Effector memory CD4-positive, alpha-beta T cell (primary cell): ENCODE measurements around the gene LGI1.

Experiments
- DNase-seq, 3 donors: peaks; one replicate each; pipeline ENCODE4 v3.0.0-alpha.2; 2020
- H3K27ac ChIP-seq: 2 replicates; pipeline ENCODE4 v1.7.0; 2013; ENCODE audit warnings: mild to moderate bottlenecking, low read length, moderate library complexity; ENCODE audit not compliant: insufficient read depth, poor library complexity, severe bottlenecking
- H3K27me3 ChIP-seq: replicated peaks from 2 replicates; pipeline ENCODE4 v1.7.0; 2013; ENCODE audit warnings: mild to moderate bottlenecking, low read length; ENCODE audit not compliant: insufficient read depth, control insufficient read depth, poor library complexity, severe bottlenecking
- H3K36me3 ChIP-seq: 2 replicates; pipeline ENCODE4 v1.7.0; 2013; ENCODE audit warnings: mild to moderate bottlenecking, low read length, moderate library complexity; ENCODE audit not compliant: control insufficient read depth, insufficient read depth
- H3K4me1 ChIP-seq: 2 replicates; pipeline ENCODE4 v1.7.0; 2013; ENCODE audit warnings: low read length, mild to moderate bottlenecking; ENCODE audit not compliant: control insufficient read depth, insufficient read depth, poor library complexity, severe bottlenecking
- H3K4me3 ChIP-seq: 2 replicates; pipeline ENCODE4 v1.7.0; 2013; ENCODE audit warnings: low read length, low read depth, mild to moderate bottlenecking; ENCODE audit not compliant: insufficient read depth, poor library complexity, severe bottlenecking
- H3K9me3 ChIP-seq: 2 replicates; pipeline ENCODE4 v1.7.0; 2013; ENCODE audit warnings: mild to moderate bottlenecking, low read length, moderate library complexity; ENCODE audit not compliant: control insufficient read depth

LGI1 gene

DNA sequence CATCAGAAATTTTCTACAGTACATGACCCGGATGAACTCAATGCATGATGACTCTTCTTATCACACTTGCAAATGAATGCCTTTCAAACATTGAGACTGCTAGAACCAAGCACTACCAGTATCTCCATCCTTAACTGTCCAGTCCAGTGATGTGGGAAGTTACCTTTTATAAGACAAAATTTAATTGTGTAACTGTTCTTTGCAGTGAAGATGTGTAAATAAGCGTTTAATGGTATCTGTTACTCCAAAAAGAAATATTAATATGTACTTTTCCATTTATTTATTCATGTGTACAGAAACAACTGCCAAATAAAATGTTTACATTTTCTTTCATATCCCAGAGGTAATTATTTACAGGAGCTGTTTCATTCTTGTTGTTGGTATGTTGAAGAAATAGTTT is 40.1 kb downstream of the LGI1 start:
- H3K36me3 ChIP-seq: no peaks in the 10 kb centered on the region
- no peaks in the 10 kb centered on the region for H3K9me3 ChIP-seq
- no peak overlapping the region for H3K4me3 ChIP-seq
- H3K4me1 ChIP-seq: no peaks in the 10 kb centered on the region
- H3K27me3 ChIP-seq: no peaks in the 10 kb centered on the region
- DNase-seq: no peak
- H3K27ac ChIP-seq: no peak overlapping the region

DNA sequence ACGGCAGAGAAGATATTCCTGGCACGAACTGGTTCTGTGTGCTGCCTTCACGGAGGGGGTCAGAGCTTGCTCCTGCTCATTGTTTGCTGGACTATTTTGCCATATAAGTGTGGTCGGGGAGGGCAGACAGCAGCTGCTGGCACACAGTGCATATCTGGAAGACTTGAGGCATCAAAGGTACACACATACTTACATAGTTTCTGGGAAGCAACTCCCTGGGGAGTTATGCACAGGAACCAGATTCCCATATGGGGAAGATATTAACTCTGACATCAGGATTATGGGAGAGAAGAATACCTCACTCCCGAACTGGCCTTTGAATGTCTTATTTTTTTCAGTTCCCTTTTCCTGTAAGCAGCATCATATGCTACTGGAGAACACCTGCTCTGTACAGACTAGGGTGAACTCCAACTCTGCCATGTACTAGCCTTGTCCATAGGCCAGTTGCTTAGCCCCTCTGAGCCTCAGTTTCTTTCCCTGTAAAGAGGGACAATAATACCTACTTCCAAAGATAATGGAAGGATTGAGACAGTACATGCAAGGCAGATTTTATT is 41.5 kb downstream of the LGI1 start:
- Histone ChIP-seq H3K9me3 (no peaks in the 10 kb centered on the region), H3K4me3 (no peak overlapping the region), H3K36me3 (no peaks in the 10 kb centered on the region), H3K27ac (no peak overlapping the region), H3K27me3 (no peaks in the 10 kb centered on the region), H3K4me1 (no peaks in the 10 kb centered on the region)
- no peak for DNase-seq

DNA sequence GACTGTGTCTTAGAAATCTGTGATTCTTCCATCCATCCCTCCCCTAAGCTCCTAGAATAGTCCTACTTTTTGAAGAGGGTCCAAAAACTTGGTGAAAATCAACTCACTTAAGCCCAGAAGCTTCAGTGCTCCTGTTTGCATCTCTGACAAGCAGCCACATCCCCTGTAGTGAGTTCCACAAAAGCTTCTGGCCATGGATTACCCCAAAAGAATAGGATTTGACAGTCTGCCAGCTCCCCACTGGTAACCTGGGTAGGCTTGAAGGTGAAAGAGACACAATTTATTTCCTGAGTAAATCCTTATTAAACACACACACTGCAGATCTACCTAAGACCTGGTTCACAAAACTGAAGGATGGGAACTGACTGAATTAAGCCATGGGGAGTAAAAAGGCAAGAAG is 46.5 kb downstream of the LGI1 start:
- Histone ChIP-seq H3K9me3 (no peaks in the 10 kb centered on the region), H3K27ac (no peak overlapping the region), H3K4me3 (no peak overlapping the region), H3K36me3 (no peaks in the 10 kb centered on the region), H3K4me1 (no peaks in the 10 kb centered on the region), H3K27me3 (no peaks in the 10 kb centered on the region)
- no peak for DNase-seq

DNA sequence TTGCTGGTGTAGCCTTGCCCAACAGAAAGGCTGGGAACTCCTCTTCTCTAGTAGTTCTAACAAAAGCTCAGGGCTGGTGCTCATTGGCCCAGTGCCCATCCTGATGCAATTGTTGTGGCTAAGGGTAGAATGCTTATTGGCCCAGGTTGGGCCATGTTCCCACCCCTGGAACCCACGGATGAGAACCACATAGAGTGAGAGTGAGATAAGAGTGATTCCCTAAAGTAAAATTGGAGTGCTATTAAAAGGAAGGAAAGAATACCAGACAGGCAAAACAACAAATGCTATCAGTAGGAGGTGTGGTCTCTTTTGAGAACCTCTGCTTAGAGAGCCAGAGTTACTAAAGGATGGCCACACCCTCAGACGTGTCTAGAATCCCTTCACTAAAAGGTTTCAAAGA is 49.2 kb downstream of the LGI1 start:
- DNase-seq: no peak
- H3K4me1 ChIP-seq: no peaks in the 10 kb centered on the region
- H3K27ac ChIP-seq: no peak overlapping the region
- H3K27me3 ChIP-seq: no peaks in the 10 kb centered on the region
- H3K36me3 ChIP-seq: no peaks in the 10 kb centered on the region
- H3K9me3 ChIP-seq: no peaks in the 10 kb centered on the region
- H3K4me3 ChIP-seq: no peak overlapping the region

DNA sequence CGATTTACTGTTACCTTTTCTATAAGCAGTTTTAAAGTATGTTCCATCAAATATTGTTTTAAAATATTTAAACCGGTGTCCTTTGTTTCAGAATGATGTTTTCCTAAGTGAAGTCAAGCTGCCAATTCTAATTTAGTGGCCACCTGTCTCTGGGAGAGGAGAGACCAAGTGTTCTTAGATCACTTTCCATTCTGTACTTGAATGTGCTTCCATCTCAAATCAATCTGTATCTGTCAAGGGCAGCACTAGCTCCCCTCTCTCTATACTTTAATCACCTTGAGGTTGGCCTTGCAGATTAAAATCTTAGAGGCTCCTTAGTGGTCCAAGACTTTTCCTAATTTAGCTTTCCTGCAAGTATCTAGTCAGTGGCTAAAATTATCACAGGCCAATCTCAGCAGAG is 49.6 kb downstream of the LGI1 start:
- no peaks in the 10 kb centered on the region for H3K36me3 ChIP-seq
- H3K4me3 ChIP-seq: no peak overlapping the region
- no peaks in the 10 kb centered on the region for H3K4me1 ChIP-seq
- no peaks in the 10 kb centered on the region for H3K27me3 ChIP-seq
- no peaks in the 10 kb centered on the region for H3K9me3 ChIP-seq
- DNase-seq: no peak
- H3K27ac ChIP-seq: no peak overlapping the region

DNA sequence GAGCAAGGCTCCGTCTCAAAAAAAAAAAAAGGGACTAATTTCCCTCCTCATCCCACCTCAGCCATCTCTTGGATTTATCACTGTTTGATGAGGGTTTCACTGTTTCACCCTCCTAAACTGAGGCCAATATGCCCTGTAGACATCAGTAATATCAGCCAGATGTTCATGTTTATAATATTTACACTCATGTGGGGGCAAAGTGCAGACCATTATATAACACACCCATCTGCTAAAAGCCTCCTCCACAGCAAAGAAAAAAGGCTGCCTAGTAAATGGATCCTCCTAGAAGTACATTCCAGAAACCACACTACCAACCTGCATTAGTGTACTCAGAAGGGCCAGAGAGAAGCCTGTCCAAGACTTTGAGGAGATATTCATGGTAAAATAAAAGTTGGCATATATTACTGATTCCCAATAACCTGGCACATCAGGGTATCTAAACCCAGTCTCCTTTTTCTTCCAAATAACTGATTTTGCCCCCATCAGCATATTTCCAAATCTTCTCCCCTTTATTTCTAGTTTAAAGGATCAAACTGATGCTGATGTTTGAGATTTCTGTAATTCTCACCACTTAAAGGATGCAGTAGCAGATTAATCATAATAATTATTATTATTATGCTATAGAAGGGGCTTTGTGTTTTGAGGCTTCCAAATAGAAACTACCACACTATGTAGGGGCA is 55.1 kb downstream of the LGI1 start:
- no peak overlapping the region for H3K27ac ChIP-seq
- no peaks in the 10 kb centered on the region for H3K27me3 ChIP-seq
- H3K36me3 ChIP-seq: no peaks in the 10 kb centered on the region
- no peak for DNase-seq
- no peaks in the 10 kb centered on the region for H3K4me1 ChIP-seq
- no peaks in the 10 kb centered on the region for H3K9me3 ChIP-seq
- H3K4me3 ChIP-seq: no peak overlapping the region

DNA sequence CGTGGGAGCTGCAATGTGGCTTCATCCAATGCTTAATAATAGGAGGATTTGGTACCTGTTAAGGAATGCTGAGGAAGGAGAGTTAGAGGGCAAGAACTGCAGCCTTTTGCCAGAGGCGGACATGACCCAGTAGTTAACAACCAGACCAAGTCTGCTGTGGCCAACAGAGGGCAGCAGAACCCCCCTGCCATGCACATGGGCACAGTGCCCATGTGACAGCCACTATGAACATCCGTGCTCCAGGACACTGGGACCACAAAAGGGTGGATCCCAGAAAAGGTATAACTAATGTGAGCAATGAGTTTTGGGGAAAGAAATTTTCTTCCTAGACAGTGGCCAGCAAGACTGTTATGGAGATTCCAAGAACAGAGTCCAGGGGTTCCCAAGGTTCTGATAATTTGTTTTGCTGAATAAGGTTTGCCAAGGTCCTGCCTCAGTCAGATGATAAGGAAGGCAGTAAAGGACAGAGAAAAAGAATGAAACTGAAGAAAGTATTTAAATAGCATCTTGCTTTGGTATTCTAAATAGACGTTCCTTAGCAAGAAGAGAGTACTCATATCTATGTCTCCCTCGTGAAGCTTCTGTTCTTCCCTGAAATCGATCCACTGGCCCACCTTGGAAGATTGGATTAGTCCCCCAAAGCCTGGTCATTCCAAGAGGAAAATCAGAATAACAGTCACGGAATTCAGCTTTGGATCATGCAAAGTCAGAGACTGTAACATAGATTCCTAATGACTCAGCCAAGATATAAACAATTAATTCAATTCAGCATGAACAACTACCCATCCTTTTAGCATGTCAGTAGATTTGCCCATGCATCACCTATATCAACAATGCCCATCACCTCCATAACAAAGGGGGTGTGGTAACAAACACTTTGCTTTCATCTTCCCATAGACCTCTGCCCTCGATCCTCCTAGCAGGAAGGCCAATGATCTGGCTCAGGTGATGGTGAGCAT is 56.0 kb downstream of the LGI1 start:
- no peaks in the 10 kb centered on the region for H3K36me3 ChIP-seq
- H3K4me1 ChIP-seq: no peaks in the 10 kb centered on the region
- H3K27me3 ChIP-seq: no peaks in the 10 kb centered on the region
- no peak overlapping the region for H3K27ac ChIP-seq
- no peak overlapping the region for H3K4me3 ChIP-seq
- DNase-seq: peak in 2 of 3 donors; percentile 2 to 5
- H3K9me3 ChIP-seq: no peaks in the 10 kb centered on the region

DNA sequence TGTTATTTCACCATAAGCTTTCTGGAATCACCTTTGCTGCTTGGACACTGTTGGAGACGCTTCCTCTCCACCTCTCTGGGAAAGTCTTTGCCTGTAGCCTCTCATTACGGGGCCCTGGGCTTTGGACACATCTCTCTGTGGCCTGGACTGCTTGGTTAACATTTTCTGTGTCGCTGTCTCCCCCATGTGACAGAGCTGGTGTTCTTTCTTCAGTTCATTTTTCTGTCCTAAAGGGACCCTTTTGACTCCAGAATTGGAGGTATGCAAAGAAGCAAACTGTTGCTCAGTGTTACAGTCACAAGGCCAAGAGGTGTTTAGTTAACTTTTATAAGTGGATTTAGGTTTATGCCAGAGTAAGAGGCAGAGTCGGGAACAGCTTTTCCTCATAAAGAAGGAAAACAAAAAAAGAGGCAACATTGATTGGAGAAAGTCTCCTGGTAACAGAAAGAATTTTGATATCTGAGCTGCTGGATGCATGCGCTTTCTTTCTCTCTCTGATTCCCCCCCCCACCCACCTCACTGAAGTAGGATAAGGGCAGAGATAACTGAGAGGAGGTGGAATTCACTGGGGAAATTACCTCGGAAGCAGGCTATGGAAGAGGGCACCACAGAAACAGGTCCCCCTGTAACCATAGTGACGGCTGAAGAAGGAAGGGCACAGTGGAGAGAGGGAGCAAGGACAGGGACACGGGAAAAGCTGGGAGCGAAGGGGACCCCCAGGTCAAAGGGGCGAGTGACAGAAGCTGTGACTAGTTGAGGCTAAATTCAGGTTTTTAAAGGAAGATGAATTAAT is 57.8 kb downstream of the LGI1 start:
- H3K27ac ChIP-seq: no peak overlapping the region
- no peak overlapping the region for H3K4me3 ChIP-seq
- no peaks in the 10 kb centered on the region for H3K36me3 ChIP-seq
- no peaks in the 10 kb centered on the region for H3K4me1 ChIP-seq
- H3K27me3 ChIP-seq: no peaks in the 10 kb centered on the region
- no peaks in the 10 kb centered on the region for H3K9me3 ChIP-seq
- no peak for DNase-seq

DNA sequence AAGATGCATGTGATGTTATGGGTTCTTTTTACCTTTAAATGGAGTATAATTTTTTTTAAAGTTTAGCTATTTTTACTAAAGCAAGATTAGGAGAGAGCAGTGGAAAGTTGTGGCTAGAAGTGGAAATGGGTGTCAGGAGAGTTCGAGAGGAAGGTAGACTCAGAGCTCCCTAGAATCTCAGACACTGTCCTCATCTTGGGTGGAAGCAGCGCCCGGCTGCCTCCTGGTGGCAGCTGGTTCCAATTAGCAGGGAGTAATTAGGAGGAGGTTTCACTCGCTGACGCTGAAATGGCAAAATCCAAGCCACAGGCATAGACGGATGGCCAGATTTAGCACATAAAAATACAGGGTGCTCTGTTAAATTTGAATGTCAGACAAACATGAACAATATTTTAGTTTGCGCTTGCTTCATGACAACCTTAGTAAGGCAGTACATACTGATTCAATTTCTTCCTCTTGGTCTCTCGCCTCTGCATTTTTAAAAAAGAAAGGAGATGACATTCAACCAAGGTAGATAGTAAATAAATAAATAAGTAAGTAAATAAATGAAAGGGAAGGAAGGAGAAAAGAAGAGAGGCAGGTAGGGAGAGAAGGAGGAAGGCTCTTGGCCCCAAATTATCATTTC is 58.5 kb downstream of the LGI1 start:
- Histone ChIP-seq H3K36me3 (no peaks in the 10 kb centered on the region), H3K27ac (no peak overlapping the region), H3K4me3 (no peak overlapping the region), H3K4me1 (no peaks in the 10 kb centered on the region), H3K27me3 (no peaks in the 10 kb centered on the region), H3K9me3 (no peaks in the 10 kb centered on the region)
- no peak for DNase-seq
